GM12878 (cell line): ENCODE results near the gene SEMA3G. TPM values are rescaled to one million over a fixed set of nuclear protein-coding genes. Genes with fewer than 3 reads are reported as not detected.

Experiments
- ATAC-seq: fragments of 200-7000 bp; cut with Tn5 transposase; 3 replicates; pipeline ENCODE4 v1.9.1; 2020; ENCODE audit warnings: mild to moderate bottlenecking, moderate library complexity
- BruUV-seq: library from RNA; stranded (reverse); fragments of 400-500 nt; replicated peaks from 2 replicates; lab custom pipeline; 2021; lab: Mats Ljungman, UMichigan
- CTCF ChIA-PET: fragments of 300-600 bp; sonication (Branson Sonifier 250); formaldehyde crosslinking; extraction: SDS; loops from one replicate; lab custom pipeline; 2021; ENCODE audit warnings: inconsistent platforms; lab: Yijun Ruan, JAX
- POLR2A ChIA-PET: fragments of 350-600 bp; formaldehyde crosslinking; extraction: SDS; loops from one replicate; lab custom pipeline; 2021; ENCODE audit warnings: inconsistent platforms; lab: Charles Lee
- RAD21 ChIA-PET: fragments of 300-600 bp; sonication (Branson Sonifier 250); formaldehyde crosslinking; loops from one replicate; lab custom pipeline; 2023; ENCODE audit warnings: antibody characterized with exemption; ENCODE audit not compliant: unreplicated experiment; lab: Charles Lee
- SMC1A ChIA-PET: fragments of 300-600 bp; sonication (Branson Sonifier 250); formaldehyde crosslinking; loops from one replicate; lab custom pipeline; 2023; ENCODE audit not compliant: unreplicated experiment, uncharacterized antibody; lab: Charles Lee
- DNase-seq: peaks from one replicate; pipeline ENCODE4 v3.0.0-alpha.2; 2011; ENCODE audit warnings: low read depth, low spot score
- FAIRE-seq: peaks from 3 replicates; lab custom pipeline; 2011; peaks lifted over from hg19 to GRCh38; lab: Jason Lieb, UNC
- H2AFZ ChIP-seq: 2 replicates; pipeline ENCODE4 v1.6.0; 2011; ENCODE audit warnings: low read depth, low read length, control low read depth; ENCODE audit not compliant: control insufficient read depth
- H3K27ac ChIP-seq: 2 replicates; pipeline ENCODE4 v1.5.1; 2011; ENCODE audit warnings: control low read depth; ENCODE audit not compliant: control insufficient read depth, insufficient read depth
- H3K27me3 ChIP-seq, 2 experiments: replicated peaks in 1 of 2; 2 replicates each; pipeline versions ENCODE4 v1.6.0 to v1.6.1; 2011; ENCODE audit warnings: low read length in 1 of 2; ENCODE audit not compliant: control insufficient read depth in 2 of 2, insufficient read depth in 2 of 2
- H3K36me3 ChIP-seq, 2 experiments: 2 replicates each; pipeline ENCODE4 v1.5.1; 2011; ENCODE audit warnings: low read length in 1 of 2; ENCODE audit not compliant: control insufficient read depth in 2 of 2, insufficient read depth in 2 of 2
- H3K4me1 ChIP-seq: 2 replicates; pipeline ENCODE4 v1.6.1; 2011; ENCODE audit warnings: mild to moderate bottlenecking, low read length, moderate library complexity, mixed read lengths; ENCODE audit not compliant: control insufficient read depth, insufficient read depth
- H3K4me2 ChIP-seq: 2 replicates; pipeline ENCODE4 v1.6.0; 2011; ENCODE audit warnings: control low read depth; ENCODE audit not compliant: control insufficient read depth, insufficient read depth
- H3K4me3 ChIP-seq: fragments of 200-600 bp; sonication (generic); 2 replicates; pipeline ENCODE4 v1.5.1; 2016
- H3K79me2 ChIP-seq: 2 replicates; pipeline ENCODE4 v1.6.0; 2011; ENCODE audit warnings: low read length; ENCODE audit not compliant: control insufficient read depth, insufficient read depth
- H3K9ac ChIP-seq: 2 replicates; pipeline ENCODE4 v1.8.0; 2011; ENCODE audit warnings: low read length, control low read depth, mixed read lengths; ENCODE audit not compliant: control insufficient read depth, insufficient read depth
- H3K9me3 ChIP-seq: replicated peaks from 3 replicates; pipeline ENCODE4 v1.5.1; 2011; ENCODE audit warnings: mild to moderate bottlenecking, low read length; ENCODE audit not compliant: control insufficient read depth, insufficient read depth
- H4K20me1 ChIP-seq: 2 replicates; pipeline ENCODE4 v1.6.0; 2011; ENCODE audit not compliant: control insufficient read depth, insufficient read depth
- ASH2L ChIP-seq: fragments of 300-600, 200-600 bp; sonication (generic); IDR thresholded peaks from 2 replicates; pipeline ENCODE4 v1.6.1; 2017; ENCODE audit warnings: low read depth, mild to moderate bottlenecking, borderline replicate concordance
- BCL11A ChIP-seq: IDR thresholded peaks from 2 replicates; pipeline ENCODE4 v1.6.1; 2011; ENCODE audit warnings: low read depth, low read length
- CBX5 ChIP-seq: sonication (generic); IDR thresholded peaks from 2 replicates; pipeline ENCODE4 v1.6.1; 2016; ENCODE audit warnings: low read depth, moderate library complexity, mild to moderate bottlenecking, inconsistent platforms
- EGR1 ChIP-seq, 2 experiments: IDR thresholded peaks; 1 replicate in 1 of 2; 2 replicates in 1 of 2; pipeline ENCODE4 v1.6.1; 2011 to 2012; ENCODE audit warnings: low read depth in 2 of 2, low read length in 2 of 2, borderline replicate concordance in 1 of 2, mild to moderate bottlenecking in 1 of 2, moderate library complexity in 1 of 2
- IKZF2 ChIP-seq, 2 experiments: fragments of 450-650 bp; IDR thresholded peaks; 2 replicates each; pipeline ENCODE4 v1.6.1; 2017; ENCODE audit warnings: mild to moderate bottlenecking in 2 of 2, moderate library complexity in 2 of 2
- ZNF217 ChIP-seq: fragments of 450-650 bp; IDR thresholded peaks from 2 replicates; pipeline ENCODE4 v1.6.1; 2017; ENCODE audit warnings: antibody characterized with exemption, mild to moderate bottlenecking
- ZNF24 ChIP-seq: fragments of 450-650 bp; IDR thresholded peaks from 2 replicates; pipeline ENCODE4 v1.6.1; 2017; ENCODE audit warnings: antibody characterized with exemption, mild to moderate bottlenecking
- WGBS: methylation state at CpG from one replicate; pipeline ENCODE4 v1.1.6; 2016; ENCODE audit warnings: low lambda C conversion rate; ENCODE audit not compliant: insufficient replicate concordance, insufficient coverage; ENCODE audit errors: missing lambda C conversion rate; 5-methylcytosine and 5-hydroxymethylcytosine counted together
- in situ Hi-C: fragments of 300-500 bp; cut with MboI; formaldehyde crosslinking; loops from 9 replicates; pipeline ENCODE4 v1.14.3; 2018; ENCODE audit warnings: mixed read lengths
- intact Hi-C: fragments of 100-400 bp; cut with micrococcal nuclease; formaldehyde crosslinking; loops from one replicate; pipeline ENCODE4 v1.14.2; 2022; ENCODE audit not compliant: unreplicated experiment
- polyA plus RNA-seq, 11 experiments: library from polyadenylated mRNA; depleted of rRNA in 4 of 11; unstranded in 6 of 11; stranded (reverse) in 5 of 11; fragments of >200 nt; fragmentation: Nextera tagmentation in 4 of 11; fragmentation: Illumina TruSeq in 1 of 11; extraction: Ambion mirVana in 4 of 11; extraction: Trizol in 1 of 11; gene quantifications; 1 replicate in 1 of 11; 2 replicates in 10 of 11; pipeline versions ENCODE4 v1.2.1 to v1.2.3, GENCODE V29; 2011 to 2016; ENCODE audit warnings: inconsistent platforms in 2 of 11, missing spikeins in 2 of 11, low read depth in 1 of 11
- total RNA-seq, 4 experiments: library from RNA; depleted of rRNA in 3 of 4; stranded (reverse); fragments of >200 nt in 3 of 4; fragmentation: Illumina TruSeq in 1 of 4; extraction: Trizol in 1 of 4; gene quantifications; 2 replicates each; pipeline versions ENCODE4 v1.2.1 to v1.2.3, GENCODE V29; 2013 to 2021
- TF ChIP-seq, protein P1 (sequence below): fragments of 450-650 bp; conservative IDR thresholded peaks from 2 replicates; pipeline ENCODE4 v1.6.1; 2017; ENCODE audit warnings: mild to moderate bottlenecking, moderate library complexity
- TF ChIP-seq, protein P2 (sequence below): IDR thresholded peaks from 2 replicates; pipeline ENCODE4 v1.6.1; 2012; ENCODE audit warnings: low read length, inconsistent platforms
- TF ChIP-seq, protein P3 (sequence below): fragments of 450-650 bp; IDR thresholded peaks from 2 replicates; pipeline ENCODE4 v1.6.1; 2017; ENCODE audit warnings: mild to moderate bottlenecking, moderate library complexity

The SEMA3G gene
- total and polyA plus RNA-seq, 10 of the 15 experiments (the other 5 are each of a cell fraction or from before 2014, with no cell fraction given), result 0.03 to 0.04 TPM; not detected in 8

DNA sequence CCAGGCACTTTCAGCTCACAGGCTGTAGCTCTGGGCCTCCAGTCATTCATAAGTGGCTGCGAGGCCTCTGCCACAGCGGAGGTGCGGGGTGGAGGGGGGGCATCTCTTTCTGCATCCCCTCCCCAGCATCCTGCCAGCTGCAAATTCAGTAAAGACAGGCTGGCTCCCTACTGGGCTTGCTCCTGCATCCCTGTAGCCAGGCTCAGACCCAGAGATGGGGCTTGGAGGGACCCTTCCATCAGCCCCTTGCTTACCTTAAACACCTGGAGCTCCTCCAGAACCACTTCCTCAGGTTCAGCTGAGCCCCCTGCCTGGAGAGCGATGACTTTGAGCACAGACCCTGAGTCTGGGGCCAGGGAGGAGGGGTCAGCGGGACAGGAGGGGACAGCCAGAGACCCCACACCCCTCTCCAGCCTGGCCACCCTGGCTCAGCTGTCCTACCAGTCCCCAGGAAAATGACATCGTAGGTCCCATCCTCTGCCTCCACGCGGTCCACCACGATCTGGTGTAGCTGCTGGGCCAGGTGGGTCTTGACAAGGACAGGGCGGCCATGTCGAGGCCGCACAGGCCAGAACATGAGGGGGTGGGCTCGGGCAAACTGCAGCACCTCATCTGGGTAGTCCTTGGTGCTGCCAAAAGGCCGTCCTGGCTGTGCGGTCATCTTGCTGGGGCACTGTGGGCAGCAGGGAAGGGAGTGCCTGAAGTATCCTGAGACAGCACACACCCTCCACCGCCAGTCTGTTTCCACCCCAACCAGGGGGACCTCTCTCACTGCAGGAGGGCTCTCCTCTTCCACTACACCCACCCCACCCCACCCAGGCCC, 5.3 kb downstream of the SEMA3G start (continued):
- TF ChIP-seq, protein P1, sequence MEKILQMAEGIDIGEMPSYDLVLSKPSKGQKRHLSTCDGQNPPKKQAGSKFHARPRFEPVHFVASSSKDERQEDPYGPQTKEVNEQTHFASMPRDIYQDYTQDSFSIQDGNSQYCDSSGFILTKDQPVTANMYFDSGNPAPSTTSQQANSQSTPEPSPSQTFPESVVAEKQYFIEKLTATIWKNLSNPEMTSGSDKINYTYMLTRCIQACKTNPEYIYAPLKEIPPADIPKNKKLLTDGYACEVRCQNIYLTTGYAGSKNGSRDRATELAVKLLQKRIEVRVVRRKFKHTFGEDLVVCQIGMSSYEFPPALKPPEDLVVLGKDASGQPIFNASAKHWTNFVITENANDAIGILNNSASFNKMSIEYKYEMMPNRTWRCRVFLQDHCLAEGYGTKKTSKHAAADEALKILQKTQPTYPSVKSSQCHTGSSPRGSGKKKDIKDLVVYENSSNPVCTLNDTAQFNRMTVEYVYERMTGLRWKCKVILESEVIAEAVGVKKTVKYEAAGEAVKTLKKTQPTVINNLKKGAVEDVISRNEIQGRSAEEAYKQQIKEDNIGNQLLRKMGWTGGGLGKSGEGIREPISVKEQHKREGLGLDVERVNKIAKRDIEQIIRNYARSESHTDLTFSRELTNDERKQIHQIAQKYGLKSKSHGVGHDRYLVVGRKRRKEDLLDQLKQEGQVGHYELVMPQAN, result no peak

DNA sequence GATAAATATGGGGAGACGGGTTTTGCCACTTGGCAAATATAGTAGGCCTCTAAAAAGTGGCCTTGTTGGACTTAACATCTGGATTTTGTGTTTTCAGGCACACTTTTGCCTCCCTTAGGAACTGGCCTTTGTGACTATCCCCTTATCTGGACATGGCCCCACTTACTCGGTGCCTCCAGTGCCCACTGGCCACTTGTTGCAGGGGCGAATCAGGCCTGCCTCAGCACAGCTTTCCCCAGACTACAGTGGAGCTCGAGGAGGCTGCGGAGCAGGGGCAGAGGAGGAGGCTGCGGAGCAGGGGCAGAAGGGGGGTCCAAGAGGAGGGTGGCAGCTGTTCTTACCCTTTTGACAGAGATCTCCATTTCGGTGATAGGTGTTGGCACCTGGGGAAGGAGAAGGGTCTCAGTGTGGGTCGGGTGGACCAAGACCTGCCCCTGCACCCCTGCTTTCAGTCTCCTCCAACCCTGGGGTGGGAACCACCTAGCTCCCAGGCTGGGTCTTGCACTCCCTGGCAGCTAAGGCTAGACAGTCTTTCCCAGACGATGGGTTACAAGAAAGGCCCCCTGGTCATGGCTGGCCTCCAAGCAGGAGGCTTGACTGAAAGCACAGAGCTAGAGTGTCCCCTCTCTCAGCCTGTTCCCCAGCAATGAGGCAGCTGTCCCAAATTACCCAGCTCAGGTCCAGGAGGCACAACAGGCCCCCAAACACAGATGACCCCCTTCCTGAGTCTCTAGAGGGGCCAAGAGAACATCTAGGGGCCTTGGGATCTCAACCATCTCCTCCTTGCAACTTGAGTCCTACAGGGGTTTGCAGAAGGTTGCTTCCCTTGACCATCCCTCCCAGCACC, 6.1 kb downstream of the SEMA3G start:
- intact Hi-C loops, result no loop called here
- DNase-seq, result no peak
- WGBS, result 25% methylated on average over 9 of the region's 9 CpGs
- Histone ChIP-seq H2AFZ (no peak overlapping the region), H3K27ac (no peak overlapping the region), H3K9ac (no peak overlapping the region), H3K4me3 (no peak overlapping the region), H3K27me3 (no peaks in the 10 kb centered on the region), H3K4me1 (no peaks in the 10 kb centered on the region), H3K36me3 (no peaks in the 10 kb centered on the region), H3K9me3 (no peaks in the 10 kb centered on the region), H3K79me2 (no peaks in the 10 kb centered on the region), H3K4me2 (no peak overlapping the region), H4K20me1 (no peaks in the 10 kb centered on the region)
- ChIA-PET POLR2A (interaction anchor here (0.9 kb wide), 1 partner anchor 12 kb away, joined by 5 read pairs; no protein-coding TSS in a partner anchor), SMC1A (no interaction called here), CTCF (interaction anchor here (0.6 to 1.3 kb wide), 3 partner anchors 10 to 100 kb away, joined by 5 to 6 read pairs (median 6); no protein-coding TSS in a partner anchor), RAD21 (interaction anchor here (1.0 kb wide), 1 partner anchor 10 kb away, joined by 4 read pairs; no protein-coding TSS in a partner anchor)
- BruUV-seq, result no TSS peak
- FAIRE-seq, result no peak
- in situ Hi-C loops, result no loop called here
- ATAC-seq, result no peak
- TF ChIP-seq BCL11A, result no peak
- TF ChIP-seq, protein P2, sequence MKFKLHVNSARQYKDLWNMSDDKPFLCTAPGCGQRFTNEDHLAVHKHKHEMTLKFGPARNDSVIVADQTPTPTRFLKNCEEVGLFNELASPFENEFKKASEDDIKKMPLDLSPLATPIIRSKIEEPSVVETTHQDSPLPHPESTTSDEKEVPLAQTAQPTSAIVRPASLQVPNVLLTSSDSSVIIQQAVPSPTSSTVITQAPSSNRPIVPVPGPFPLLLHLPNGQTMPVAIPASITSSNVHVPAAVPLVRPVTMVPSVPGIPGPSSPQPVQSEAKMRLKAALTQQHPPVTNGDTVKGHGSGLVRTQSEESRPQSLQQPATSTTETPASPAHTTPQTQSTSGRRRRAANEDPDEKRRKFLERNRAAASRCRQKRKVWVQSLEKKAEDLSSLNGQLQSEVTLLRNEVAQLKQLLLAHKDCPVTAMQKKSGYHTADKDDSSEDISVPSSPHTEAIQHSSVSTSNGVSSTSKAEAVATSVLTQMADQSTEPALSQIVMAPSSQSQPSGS, result no peak
- TF ChIP-seq, protein P3, sequence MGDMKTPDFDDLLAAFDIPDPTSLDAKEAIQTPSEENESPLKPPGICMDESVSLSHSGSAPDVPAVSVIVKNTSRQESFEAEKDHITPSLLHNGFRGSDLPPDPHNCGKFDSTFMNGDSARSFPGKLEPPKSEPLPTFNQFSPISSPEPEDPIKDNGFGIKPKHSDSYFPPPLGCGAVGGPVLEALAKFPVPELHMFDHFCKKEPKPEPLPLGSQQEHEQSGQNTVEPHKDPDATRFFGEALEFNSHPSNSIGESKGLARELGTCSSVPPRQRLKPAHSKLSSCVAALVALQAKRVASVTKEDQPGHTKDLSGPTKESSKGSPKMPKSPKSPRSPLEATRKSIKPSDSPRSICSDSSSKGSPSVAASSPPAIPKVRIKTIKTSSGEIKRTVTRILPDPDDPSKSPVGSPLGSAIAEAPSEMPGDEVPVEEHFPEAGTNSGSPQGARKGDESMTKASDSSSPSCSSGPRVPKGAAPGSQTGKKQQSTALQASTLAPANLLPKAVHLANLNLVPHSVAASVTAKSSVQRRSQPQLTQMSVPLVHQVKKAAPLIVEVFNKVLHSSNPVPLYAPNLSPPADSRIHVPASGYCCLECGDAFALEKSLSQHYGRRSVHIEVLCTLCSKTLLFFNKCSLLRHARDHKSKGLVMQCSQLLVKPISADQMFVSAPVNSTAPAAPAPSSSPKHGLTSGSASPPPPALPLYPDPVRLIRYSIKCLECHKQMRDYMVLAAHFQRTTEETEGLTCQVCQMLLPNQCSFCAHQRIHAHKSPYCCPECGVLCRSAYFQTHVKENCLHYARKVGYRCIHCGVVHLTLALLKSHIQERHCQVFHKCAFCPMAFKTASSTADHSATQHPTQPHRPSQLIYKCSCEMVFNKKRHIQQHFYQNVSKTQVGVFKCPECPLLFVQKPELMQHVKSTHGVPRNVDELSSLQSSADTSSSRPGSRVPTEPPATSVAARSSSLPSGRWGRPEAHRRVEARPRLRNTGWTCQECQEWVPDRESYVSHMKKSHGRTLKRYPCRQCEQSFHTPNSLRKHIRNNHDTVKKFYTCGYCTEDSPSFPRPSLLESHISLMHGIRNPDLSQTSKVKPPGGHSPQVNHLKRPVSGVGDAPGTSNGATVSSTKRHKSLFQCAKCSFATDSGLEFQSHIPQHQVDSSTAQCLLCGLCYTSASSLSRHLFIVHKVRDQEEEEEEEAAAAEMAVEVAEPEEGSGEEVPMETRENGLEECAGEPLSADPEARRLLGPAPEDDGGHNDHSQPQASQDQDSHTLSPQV, result no peak
- TF ChIP-seq EGR1 (IDR thresholded peaks at IDR 0.05; ENCODE audit: borderline replicate concordance in 1 of 2, low read depth in 2 of 2, low read length in 2 of 2), result no peak
- no peak for TF ChIP-seq IKZF2 (IDR thresholded peaks at IDR 0.05)
- TF ChIP-seq ASH2L, result no peak
- no peak for TF ChIP-seq ZNF217
- no peak for TF ChIP-seq ZNF24
- TF ChIP-seq CBX5, result no peak
